Measurements from ENCODE around the gene PNPO. TPM values are rescaled to one million over a fixed set of nuclear protein-coding genes. Genes with fewer than 3 reads are reported as not detected.

The PNPO gene
- total RNA-seq, 1 donor from 2014 or later: 26.5 TPM

DNA sequence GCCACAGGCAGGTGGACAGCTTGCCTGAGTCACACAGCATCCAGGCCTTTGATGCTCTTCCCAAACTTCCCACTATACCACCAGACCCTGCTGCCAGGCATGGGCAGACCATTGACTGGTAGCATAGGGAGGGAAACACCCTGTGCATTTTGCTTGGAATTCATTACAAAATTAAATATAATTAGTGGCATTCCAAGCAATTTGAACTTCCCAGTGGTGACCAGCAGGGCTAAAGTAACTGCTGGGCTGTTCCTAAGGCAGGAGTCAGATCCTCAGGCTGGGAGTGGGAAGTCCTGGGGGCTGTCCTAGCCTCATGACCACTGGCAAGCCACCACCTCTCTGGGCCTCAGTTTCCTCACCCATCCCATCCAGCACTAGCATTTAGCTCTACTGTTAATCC lies 12.5 kb downstream of the PNPO start:
- peaks cover 4% of the 10 kb centered on the region for H3K36me3 Mint-ChIP-seq (ENCODE audit: low read depth)
- POLR2A ChIA-PET: no interaction called here
- no peak overlapping the region for H3K4me3 Mint-ChIP-seq
- CTCF ChIA-PET: interaction anchor here (0.8 kb wide), 1 partner anchor 11 kb away, joined by 3 read pairs; no protein-coding TSS in a partner anchor
- intact Hi-C loops (cut with micrococcal nuclease): no loop called here
- no peak for DNase-seq
- no peaks in the 10 kb centered on the region for H3K27me3 Mint-ChIP-seq
- H3K9me3 Mint-ChIP-seq: no peaks in the 10 kb centered on the region
- TF ChIP-seq, protein P1, sequence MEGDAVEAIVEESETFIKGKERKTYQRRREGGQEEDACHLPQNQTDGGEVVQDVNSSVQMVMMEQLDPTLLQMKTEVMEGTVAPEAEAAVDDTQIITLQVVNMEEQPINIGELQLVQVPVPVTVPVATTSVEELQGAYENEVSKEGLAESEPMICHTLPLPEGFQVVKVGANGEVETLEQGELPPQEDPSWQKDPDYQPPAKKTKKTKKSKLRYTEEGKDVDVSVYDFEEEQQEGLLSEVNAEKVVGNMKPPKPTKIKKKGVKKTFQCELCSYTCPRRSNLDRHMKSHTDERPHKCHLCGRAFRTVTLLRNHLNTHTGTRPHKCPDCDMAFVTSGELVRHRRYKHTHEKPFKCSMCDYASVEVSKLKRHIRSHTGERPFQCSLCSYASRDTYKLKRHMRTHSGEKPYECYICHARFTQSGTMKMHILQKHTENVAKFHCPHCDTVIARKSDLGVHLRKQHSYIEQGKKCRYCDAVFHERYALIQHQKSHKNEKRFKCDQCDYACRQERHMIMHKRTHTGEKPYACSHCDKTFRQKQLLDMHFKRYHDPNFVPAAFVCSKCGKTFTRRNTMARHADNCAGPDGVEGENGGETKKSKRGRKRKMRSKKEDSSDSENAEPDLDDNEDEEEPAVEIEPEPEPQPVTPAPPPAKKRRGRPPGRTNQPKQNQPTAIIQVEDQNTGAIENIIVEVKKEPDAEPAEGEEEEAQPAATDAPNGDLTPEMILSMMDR (IDR thresholded peaks at IDR 0.05): no peak
- no peak for ATAC-seq (ENCODE audit: low read depth)
- peaks cover 16% of the 10 kb centered on the region for H3K4me1 Mint-ChIP-seq
- H3K27ac Mint-ChIP-seq: no peak overlapping the region

DNA sequence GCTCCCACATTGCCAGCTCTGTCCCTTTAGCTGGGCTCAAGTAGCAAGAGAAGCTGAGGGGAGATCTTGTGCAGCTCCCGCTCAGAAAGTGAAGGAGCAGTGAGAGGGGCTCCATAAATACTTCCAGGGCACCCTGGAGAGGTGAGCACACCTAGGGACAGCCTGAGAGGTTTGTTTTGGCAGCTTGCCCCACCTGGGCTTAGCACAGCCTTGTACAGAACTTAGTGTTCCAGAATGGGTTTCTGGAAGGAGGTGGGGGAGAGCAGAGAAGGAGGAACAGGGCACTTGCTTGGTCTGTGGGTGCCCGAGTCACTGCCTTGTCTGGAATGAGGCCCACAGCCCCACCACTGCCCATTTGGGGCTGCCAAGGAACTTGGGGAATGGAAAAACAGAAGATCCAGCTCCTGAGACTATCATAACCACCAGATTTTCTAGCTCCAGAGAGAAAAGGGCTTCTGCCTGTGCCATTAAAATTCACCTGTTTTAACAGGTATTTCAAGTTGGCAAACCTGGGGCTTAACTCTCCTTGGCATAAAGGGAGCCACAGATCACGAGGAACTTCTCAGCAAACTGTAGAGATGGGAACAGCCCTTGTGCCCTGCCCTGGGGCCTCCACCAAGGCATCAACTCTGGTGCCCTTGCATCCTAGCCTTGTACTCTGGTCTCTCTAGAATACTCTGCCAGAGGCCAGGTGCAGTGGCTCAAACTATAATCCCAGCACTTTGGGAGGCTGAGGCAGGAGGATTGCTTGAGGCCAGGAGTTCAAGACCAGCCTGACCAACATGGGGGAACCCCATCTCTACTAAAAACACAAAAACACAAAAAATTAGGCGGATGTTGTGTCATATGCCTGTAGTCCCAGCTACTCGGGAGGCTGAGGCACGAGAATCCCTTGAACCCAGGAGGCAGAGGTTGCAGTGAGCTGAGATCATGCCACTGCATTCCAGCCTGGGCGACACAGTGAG lies 14.4 kb downstream of the PNPO start:
- intact Hi-C loops (cut with micrococcal nuclease): no loop called here
- H3K9me3 Mint-ChIP-seq: no peaks in the 10 kb centered on the region
- no peaks in the 10 kb centered on the region for H3K27me3 Mint-ChIP-seq
- H3K4me1 Mint-ChIP-seq: peaks cover 3% of the 10 kb centered on the region
- no peak overlapping the region for H3K4me3 Mint-ChIP-seq
- H3K36me3 Mint-ChIP-seq (ENCODE audit: low read depth): no peaks in the 10 kb centered on the region
- no peak overlapping the region for H3K27ac Mint-ChIP-seq
- POLR2A ChIA-PET: no interaction called here
- TF ChIP-seq, protein P1 (IDR thresholded peaks at IDR 0.05): no peak
- DNase-seq: no peak
- CTCF ChIA-PET: interaction anchor here (0.9 to 2.0 kb wide), 2 partner anchors 9 to 10 kb away, joined by 3 to 9 read pairs; no protein-coding TSS in a partner anchor
- no peak for ATAC-seq (ENCODE audit: low read depth)

DNA sequence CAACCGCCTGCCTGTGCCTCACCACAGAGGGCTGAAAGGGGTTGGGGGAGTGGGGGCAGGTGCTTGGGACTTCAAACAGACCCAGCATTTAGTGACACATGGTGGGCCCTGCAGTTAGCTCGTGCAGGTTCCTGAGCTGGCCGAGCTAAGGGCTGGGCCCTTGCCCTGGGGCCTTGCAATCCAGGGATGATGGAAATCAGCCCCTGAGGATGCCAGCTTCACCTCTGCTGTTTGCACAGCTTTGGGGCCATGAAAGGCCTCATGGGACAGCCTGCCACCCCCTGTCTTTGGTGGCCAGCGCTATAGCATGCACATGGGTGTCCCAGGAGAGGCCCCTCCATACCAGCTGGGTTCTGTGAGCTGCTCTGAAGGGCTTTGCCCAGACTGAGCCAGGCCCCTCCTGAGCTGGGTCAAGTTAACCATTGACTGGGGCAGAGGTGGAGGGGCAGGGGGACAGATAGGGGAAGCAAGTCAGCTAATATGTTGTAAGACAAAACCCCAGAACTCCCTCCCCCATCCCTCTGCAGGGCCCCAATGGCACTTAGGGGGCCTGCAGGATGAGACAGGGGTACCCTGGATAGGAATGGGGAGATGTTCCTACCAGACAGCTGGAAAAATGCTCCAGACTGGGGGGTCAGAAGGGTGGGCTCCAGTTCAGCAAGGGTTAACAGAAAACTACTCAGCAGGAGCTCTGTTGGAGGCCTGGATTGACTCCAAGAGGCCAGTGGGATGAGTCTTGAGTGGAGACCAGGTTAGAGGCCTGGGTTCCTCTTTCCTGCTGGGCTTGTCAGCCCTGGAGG lies 15.6 kb downstream of the PNPO start:
- Mint-ChIP-seq H3K36me3 (ENCODE audit: low read depth) (no peaks in the 10 kb centered on the region), H3K4me1 (no peaks in the 10 kb centered on the region), H3K27me3 (no peaks in the 10 kb centered on the region), H3K27ac (no peak overlapping the region), H3K9me3 (no peaks in the 10 kb centered on the region), H3K4me3 (no peak overlapping the region)
- ATAC-seq (ENCODE audit: low read depth) (no peak), DNase-seq (no peak)
- ChIA-PET CTCF (interaction anchor here (0.7 to 2.0 kb wide), 3 partner anchors 10 to 123 kb away, joined by 3 to 9 read pairs (median 4); no protein-coding TSS in a partner anchor), POLR2A (no interaction called here)
- TF ChIP-seq, protein P1 (IDR thresholded peaks at IDR 0.05): no peak
- intact Hi-C loops (cut with micrococcal nuclease): no loop called here

DNA sequence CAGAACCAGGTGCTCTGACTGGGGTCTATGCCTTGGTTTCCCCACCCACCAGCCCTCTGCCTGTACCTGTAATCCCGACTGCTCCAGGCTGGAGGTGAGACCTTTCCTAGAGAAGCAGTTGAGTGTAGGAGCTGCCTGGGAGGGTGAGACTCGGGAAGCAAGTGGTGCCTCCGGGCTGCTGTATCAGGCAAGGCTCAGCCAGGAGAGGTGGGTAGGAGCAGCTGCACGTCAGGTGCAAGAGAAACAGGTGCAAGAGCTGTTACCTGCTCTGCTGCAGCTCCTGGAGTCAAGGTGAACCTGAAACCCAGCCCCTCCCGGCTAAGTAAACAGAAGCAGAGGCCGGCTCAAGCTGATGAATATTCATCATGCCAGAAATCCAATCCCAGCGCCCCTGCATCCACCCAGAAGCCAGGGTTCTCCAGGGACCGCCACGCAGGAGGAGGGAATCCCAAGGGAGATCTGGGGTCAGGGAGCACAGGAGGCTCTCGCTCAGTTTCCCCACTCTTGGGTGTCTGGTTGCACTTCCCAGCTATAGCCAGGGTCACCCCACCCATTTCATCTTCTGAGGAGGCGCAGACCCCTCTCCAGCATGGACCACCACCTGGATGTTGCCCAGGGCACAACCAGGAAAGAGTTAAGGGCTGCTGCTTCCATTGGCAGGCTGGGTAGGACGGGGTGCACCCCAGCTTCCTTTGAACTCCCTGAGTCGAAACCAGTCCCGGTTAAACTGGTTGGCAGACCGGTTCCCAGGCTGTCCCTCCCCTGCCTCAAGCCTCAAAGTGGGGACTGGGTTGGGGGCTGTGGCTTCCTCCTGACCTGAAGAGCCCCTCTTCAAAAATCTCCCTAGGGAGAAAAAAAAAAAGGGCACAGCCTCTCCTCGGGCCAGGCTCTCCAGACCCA lies 16.5 kb downstream of the PNPO start, which contains the start of gene PRR15L:
PRR15L (minus strand) TSS at position 293 of the 900 bp plus-strand sequence. CDS start 4,649 bp downstream, outside the sequence.
- Mint-ChIP-seq H3K27me3 (no peaks in the 10 kb centered on the region), H3K4me1 (no peaks in the 10 kb centered on the region), H3K9me3 (no peaks in the 10 kb centered on the region), H3K4me3 (no peak within 1 kb of the TSS), H3K36me3 (ENCODE audit: low read depth) (no peaks in the 10 kb centered on the region), H3K27ac (no peak within 1 kb of the TSS)
- TF ChIP-seq, protein P1 (IDR thresholded peaks at IDR 0.05): no peak
- ChIA-PET CTCF (interaction anchor here (0.7 to 1.4 kb wide), 2 partner anchors 20 to 122 kb away, joined by 3 to 4 read pairs; no protein-coding TSS in a partner anchor), POLR2A (no interaction called here)
- no peak for ATAC-seq (ENCODE audit: low read depth)
- intact Hi-C loops (cut with micrococcal nuclease): no loop called here
- DNase-seq: no peak
